ENCODE results near the gene ISG20.

ISG20 gene

GRCh38 chr15:88695101-88695500, 56.3 kb downstream of the ISG20 start:
- DNase-seq = no peak

GRCh38 chr15:88695691-88696251, 57.0 kb downstream of the ISG20 start:
- no peak for DNase-seq

- DNase-seq = no peak
Measured at GRCh38 chr15:88696254-88696653, 57.4 kb downstream of the ISG20 start.

GRCh38 chr15:88697276-88697675, 58.5 kb downstream of the ISG20 start:
- no peak for DNase-seq

GRCh38 chr15:88699861-88700260, 61.0 kb downstream of the ISG20 start:
- DNase-seq = no peak

GRCh38 chr15:88700716-88701115, 61.9 kb downstream of the ISG20 start:
- no peak for DNase-seq

- DNase-seq = peak; percentile 17
Measured at GRCh38 chr15:88701561-88702095, 62.8 kb downstream of the ISG20 start.

GRCh38 chr15:88702983-88703382, 64.2 kb downstream of the ISG20 start:
- no peak for DNase-seq

- DNase-seq = no peak
Measured at GRCh38 chr15:88703533-88703932, 64.7 kb downstream of the ISG20 start.

GRCh38 chr15:88704791-88705768, 66.3 kb downstream of the ISG20 start:
- no peak for DNase-seq

GRCh38 chr15:88705769-88706165, 67.0 kb downstream of the ISG20 start:
- no peak for DNase-seq

Measured in central memory CD4-positive, alpha-beta T cell (primary cell).